H9 (cell line): ENCODE measurements around the gene AKAP9. TPM values are rescaled to one million over a fixed set of nuclear protein-coding genes. Genes with fewer than 3 reads are reported as not detected.

Experiments used
- DNase-seq: peaks from one replicate; pipeline ENCODE4 v3.0.0-alpha.2; 2017
- H2AFZ ChIP-seq: one replicate; pipeline ENCODE4 v1.6.1; 2013; ENCODE audit warnings: mild to moderate bottlenecking, low read length, control low read depth, moderate library complexity
- H2AK5ac ChIP-seq: 2 replicates; pipeline ENCODE4 v1.6.1; 2013; ENCODE audit warnings: low read length, control low read depth, mixed read lengths; ENCODE audit not compliant: insufficient read length
- H2BK120ac ChIP-seq: one replicate; pipeline ENCODE4 v1.6.1; 2013; ENCODE audit warnings: low read depth, mild to moderate bottlenecking, low read length, control low read depth, inconsistent platforms; ENCODE audit not compliant: poor library complexity, severe bottlenecking
- H2BK12ac ChIP-seq: 2 replicates; pipeline ENCODE4 v1.6.1; 2013; ENCODE audit warnings: low read length, control low read depth, mixed read lengths, low read depth; ENCODE audit not compliant: insufficient read length
- H2BK15ac ChIP-seq: 2 replicates; pipeline ENCODE4 v1.6.1; 2013; ENCODE audit warnings: low read depth, low read length, control low read depth
- H2BK20ac ChIP-seq: one replicate; pipeline ENCODE4 v1.6.1; 2013; ENCODE audit warnings: low read depth, mild to moderate bottlenecking, low read length, control low read depth, inconsistent platforms; ENCODE audit not compliant: poor library complexity, severe bottlenecking
- H2BK5ac ChIP-seq: 2 replicates; pipeline ENCODE4 v1.6.1; 2013; ENCODE audit warnings: low read length, control low read depth, mixed read lengths; ENCODE audit not compliant: insufficient read length
- H3K14ac ChIP-seq: 2 replicates; pipeline ENCODE4 v1.6.1; 2013; ENCODE audit warnings: low read length, control low read depth; ENCODE audit not compliant: insufficient read depth
- H3K18ac ChIP-seq: 2 replicates; pipeline ENCODE4 v1.6.1; 2013; ENCODE audit warnings: low read depth, mild to moderate bottlenecking, mixed read lengths, low read length, control low read depth; ENCODE audit not compliant: insufficient read length
- H3K23ac ChIP-seq: 2 replicates; pipeline ENCODE4 v1.6.1; 2013; ENCODE audit warnings: low read length, control low read depth, mixed read lengths, low read depth; ENCODE audit not compliant: insufficient read length
- H3K23me2 ChIP-seq: 2 replicates; pipeline ENCODE4 v1.6.1; 2013; ENCODE audit warnings: low read depth, mild to moderate bottlenecking, mixed read lengths, low read length, control low read depth; ENCODE audit not compliant: insufficient read length, poor library complexity, severe bottlenecking
- H3K27ac ChIP-seq: 2 replicates; pipeline ENCODE4 v1.5.1; 2013; ENCODE audit warnings: low read length, control low read depth, mixed read lengths, low read depth; ENCODE audit not compliant: insufficient read length
- H3K27me3 ChIP-seq: 2 replicates; pipeline ENCODE4 v1.6.1; 2013; ENCODE audit warnings: low read length, control low read depth, inconsistent platforms; ENCODE audit not compliant: insufficient read depth
- H3K4ac ChIP-seq: 2 replicates; pipeline ENCODE4 v1.6.1; 2013; ENCODE audit warnings: low read depth, mild to moderate bottlenecking, control low read depth, inconsistent platforms, low read length, moderate library complexity
- H3K4me1 ChIP-seq: 2 replicates; pipeline ENCODE4 v1.6.1; 2013; ENCODE audit warnings: low read length, control low read depth, inconsistent platforms; ENCODE audit not compliant: insufficient read depth
- H3K4me2 ChIP-seq: 2 replicates; pipeline ENCODE4 v1.6.1; 2013; ENCODE audit warnings: low read length, control low read depth, mixed read lengths; ENCODE audit not compliant: insufficient read length, insufficient read depth
- H3K56ac ChIP-seq: 2 replicates; pipeline ENCODE4 v1.6.1; 2013; ENCODE audit warnings: low read depth, mild to moderate bottlenecking, mixed read lengths, low read length, control low read depth; ENCODE audit not compliant: insufficient read length
- H3K79me1 ChIP-seq: 2 replicates; pipeline ENCODE4 v1.6.1; 2013; ENCODE audit warnings: low read depth, mild to moderate bottlenecking, moderate library complexity, low read length, control low read depth, inconsistent platforms; ENCODE audit not compliant: insufficient read depth, poor library complexity, severe bottlenecking
- H3K79me2 ChIP-seq: 2 replicates; pipeline ENCODE4 v1.6.1; 2013; ENCODE audit warnings: low read length, control low read depth, inconsistent platforms; ENCODE audit not compliant: insufficient read depth
- H3K9ac ChIP-seq: 2 replicates; pipeline ENCODE4 v1.6.1; 2013; ENCODE audit warnings: low read length, control low read depth, mixed read lengths; ENCODE audit not compliant: insufficient read length; ENCODE audit errors: extremely low read depth
- H3K9me3 ChIP-seq: one replicate; pipeline ENCODE4 v1.6.1; 2013; ENCODE audit warnings: low read depth, low read length, inconsistent platforms; ENCODE audit not compliant: control insufficient read depth
- H3T11ph ChIP-seq: one replicate; pipeline ENCODE4 v1.6.1; 2013; ENCODE audit warnings: mild to moderate bottlenecking, low read length, control low read depth, inconsistent platforms
- H4K20me1 ChIP-seq: one replicate; pipeline ENCODE4 v1.6.1; 2013; ENCODE audit not compliant: control insufficient read depth, insufficient read length, insufficient read depth
- H4K5ac ChIP-seq: 2 replicates; pipeline ENCODE4 v1.6.1; 2013; ENCODE audit warnings: low read depth, mild to moderate bottlenecking, mixed read lengths, low read length, control low read depth; ENCODE audit not compliant: insufficient read length
- H4K8ac ChIP-seq: replicated peaks from 2 replicates; pipeline ENCODE4 v1.6.1; 2013; ENCODE audit warnings: low read length, control low read depth, mixed read lengths, low read depth; ENCODE audit not compliant: insufficient read length
- H4K91ac ChIP-seq: 2 replicates; pipeline ENCODE4 v1.6.1; 2013; ENCODE audit warnings: low read depth, mild to moderate bottlenecking, moderate library complexity, mixed read lengths, low read length, control low read depth; ENCODE audit not compliant: insufficient read length
- H3K27ac Mint-ChIP-seq, 3 experiments: 2 replicates in 2 of 3; 3 replicates in 1 of 3; pipeline ENCODE4 v1.8.0; 2020 to 2021; ENCODE audit warnings: mixed read lengths in 3 of 3, mild to moderate bottlenecking in 1 of 3, moderate library complexity in 1 of 3
- H3K27me3 Mint-ChIP-seq: 2 replicates; pipeline ENCODE4 v1.8.0; 2021; ENCODE audit warnings: low read depth, mild to moderate bottlenecking, moderate library complexity, mixed read lengths
- H3K36me3 Mint-ChIP-seq, 3 experiments: 2 replicates in 2 of 3; 3 replicates in 1 of 3; pipeline ENCODE4 v1.8.0; 2020 to 2021; ENCODE audit warnings: low read depth in 3 of 3, mixed read lengths in 3 of 3; ENCODE audit not compliant: insufficient read depth in 1 of 3
- H3K4me1 Mint-ChIP-seq, 2 experiments: 2 replicates each; pipeline ENCODE4 v1.8.0; 2020; ENCODE audit warnings: mixed read lengths in 2 of 2
- H3K4me3 Mint-ChIP-seq, 2 experiments: 2 replicates in 1 of 2; 3 replicates in 1 of 2; pipeline ENCODE4 v1.8.0; 2020 to 2021; ENCODE audit warnings: mild to moderate bottlenecking in 2 of 2, mixed read lengths in 2 of 2, moderate library complexity in 1 of 2
- H3K9me3 Mint-ChIP-seq, 2 experiments: 2 replicates in 1 of 2; 3 replicates in 1 of 2; pipeline ENCODE4 v1.8.0; 2020; ENCODE audit warnings: mild to moderate bottlenecking in 2 of 2, mixed read lengths in 2 of 2, moderate library complexity in 1 of 2
- CTCF ChIP-seq: fragments of 200-600 bp; sonication (generic); conservative IDR thresholded peaks from 3 replicates; pipeline ENCODE4 v1.8.0; 2021; ENCODE audit warnings: antibody characterized with exemption, mild to moderate bottlenecking
- WGBS: extraction: QIAGEN DNeasy Blood & Tissue Kit; methylation state at CpG from one replicate; pipeline ENCODE4 v1.1.7; 2013; ENCODE audit warnings: missing lambda C conversion rate, low lambda C conversion rate, mixed read lengths; ENCODE audit not compliant: insufficient read length; ENCODE audit errors: extremely low coverage; 5-methylcytosine and 5-hydroxymethylcytosine counted together
- total RNA-seq: library from RNA; stranded (reverse); gene quantifications from 2 replicates; pipeline ENCODE4 v1.2.1, GENCODE V29; 2021

Gene AKAP9
- total RNA-seq, 1 experiment from 2014 or later, result 22.4 TPM

GRCh38 chr7:92092210-92092609, 151.5 kb downstream of the AKAP9 start:
- H4K20me1 ChIP-seq, result no peaks in the 10 kb centered on the region
- H2BK15ac ChIP-seq, result no peak overlapping the region
- no peak for DNase-seq
- Mint-ChIP-seq H3K36me3 (peaks cover 32 to 52% (median 48%) of the 10 kb centered on the region in 3 experiments), H3K9me3 (no peaks in the 10 kb centered on the region), H3K4me3 (no peak overlapping the region), H3K27ac (no peak overlapping the region), H3K4me1 (0 out of 4 replicates have a peak, but pooled peaks cover 0 to 3% of the 10 kb centered on the region in 2 experiments), H3K27me3 (no peaks in the 10 kb centered on the region)
- H3K27ac ChIP-seq, result no peak overlapping the region
- no peak overlapping the region for H2BK5ac ChIP-seq
- WGBS, result no CpG with 5 or more reads among the region's 1 CpG
- no peak overlapping the region for H2AFZ ChIP-seq
- H3K18ac ChIP-seq, result no peak overlapping the region
- no peak overlapping the region for H3K9ac ChIP-seq
- no peak overlapping the region for H4K8ac ChIP-seq
- no peaks in the 10 kb centered on the region for H3K27me3 ChIP-seq
- H3K79me2 ChIP-seq, result no peaks in the 10 kb centered on the region
- H3T11ph ChIP-seq, result no peak overlapping the region
- H4K91ac ChIP-seq, result no peak overlapping the region
- H3K56ac ChIP-seq, result no peak overlapping the region
- H3K4me1 ChIP-seq, result no peaks in the 10 kb centered on the region
- no peak overlapping the region for H2AK5ac ChIP-seq
- no peak overlapping the region for H3K14ac ChIP-seq
- no peaks in the 10 kb centered on the region for H3K79me1 ChIP-seq
- no peak overlapping the region for H2BK20ac ChIP-seq
- H3K23ac ChIP-seq, result no peak overlapping the region
- H2BK12ac ChIP-seq, result no peak overlapping the region
- no peak overlapping the region for H2BK120ac ChIP-seq
- no peak overlapping the region for H4K5ac ChIP-seq
- no peak for TF ChIP-seq CTCF
- H3K4ac ChIP-seq, result no peak overlapping the region
- no peak overlapping the region for H3K4me2 ChIP-seq
- H3K23me2 ChIP-seq, result no peaks in the 10 kb centered on the region
- H3K9me3 ChIP-seq, result no peaks in the 10 kb centered on the region
